Measurements from ENCODE around the gene CNNM1. TPM values are rescaled to one million over a fixed set of nuclear protein-coding genes. Genes with fewer than 3 reads are reported as not detected.

CNNM1 gene
- total RNA-seq, 1 experiment from 2014 or later: 0.90 TPM

GRCh38 chr10:99329554-99330346 is 594 bp downstream of the CNNM1 start (continued):
- TF ChIP-seq MYBL2 (CRISPR knock-in tag; IDR thresholded peaks at IDR 0.05) (peak; percentile 4; the same call in 1 of the 2 replicates), NFE2L1 (CRISPR knock-in tag; IDR thresholded peaks at IDR 0.05) (no peak), E2F1 (CRISPR knock-in tag; IDR thresholded peaks at IDR 0.05) (no peak), CDX4 (CRISPR knock-in tag; IDR thresholded peaks at IDR 0.05; ENCODE audit: borderline replicate concordance) (no peak), GABPB1 (CRISPR knock-in tag; IDR thresholded peaks at IDR 0.05) (peak; percentile 26; the same call in 1 of the 2 replicates), FOXK1 (CRISPR knock-in tag; IDR thresholded peaks at IDR 0.05) (0 out of 2 replicates have a peak, but pooled peaks have one; percentile 19), RELA (CRISPR knock-in tag; IDR thresholded peaks at IDR 0.05; ENCODE audit: borderline replicate concordance) (0 out of 2 replicates have a peak, but pooled peaks have one; percentile 8), ZNF425 (CRISPR knock-in tag; conservative IDR thresholded peaks at IDR 0.05) (no peak), OVOL2 (CRISPR knock-in tag; IDR thresholded peaks at IDR 0.05; ENCODE audit: borderline replicate concordance) (no peak)

GRCh38 chr10:99330347-99330924 is 1.3 kb downstream of the CNNM1 start:
- Mint-ChIP-seq H3K36me3 (no peaks in the 10 kb centered on the region), H3K4me1 (peaks cover 9% of the 10 kb centered on the region), H3K4me3 (peak overlapping the region; percentile 46), H3K27me3 (ENCODE audit: low read depth) (peaks cover 61% of the 10 kb centered on the region), H3K27ac (no peak overlapping the region), H3K9me3 (peaks cover 3% of the 10 kb centered on the region; the same call in 1 of the 2 replicates)
- POLR2A ChIA-PET: no interaction called here
- DNase-seq (ENCODE audit: low spot score) (peak; percentile 10), ATAC-seq (peak; percentile 34; the same call in 1 of the 2 replicates)
- CTCF ChIA-PET: interaction anchor here (1.2 kb wide), 1 partner anchor 53 kb away, joined by 3 read pairs; no protein-coding TSS in a partner anchor
- peak; percentile 54; the same call in 1 of the 2 replicates for TF ChIP-seq FOXP1 (CRISPR knock-in tag; IDR thresholded peaks at IDR 0.05; ENCODE audit: borderline replicate concordance)
- TF ChIP-seq NR2C2 (CRISPR knock-in tag; IDR thresholded peaks at IDR 0.05): no peak
- no peak for TF ChIP-seq NFATC4 (CRISPR knock-in tag; IDR thresholded peaks at IDR 0.05)
- peak; percentile 58; the same call in 1 of the 2 replicates for TF ChIP-seq ZNF423 (CRISPR knock-in tag; IDR thresholded peaks at IDR 0.05)
- no peak for TF ChIP-seq NR1H2 (CRISPR knock-in tag; IDR thresholded peaks at IDR 0.05)
- no peak for TF ChIP-seq ATF3 (CRISPR knock-in tag; conservative IDR thresholded peaks at IDR 0.05)
- no peak for TF ChIP-seq JUN (CRISPR knock-in tag; IDR thresholded peaks at IDR 0.05)
- TF ChIP-seq MYBL2 (CRISPR knock-in tag; IDR thresholded peaks at IDR 0.05): 0 out of 2 replicates have a peak, but pooled peaks have one; percentile 8
- 0 out of 2 replicates have a peak, but pooled peaks have one; percentile 16 for TF ChIP-seq NFE2L1 (CRISPR knock-in tag; IDR thresholded peaks at IDR 0.05)

GRCh38 chr10:99331207-99331803 is 2.1 kb downstream of the CNNM1 start:
- TF ChIP-seq CDX4 (CRISPR knock-in tag; IDR thresholded peaks at IDR 0.05; ENCODE audit: borderline replicate concordance) (no peak), ETV6 (CRISPR knock-in tag; IDR thresholded peaks at IDR 0.05) (no peak), USF1 (CRISPR knock-in tag; IDR thresholded peaks at IDR 0.05) (no peak), FOXP1 (CRISPR knock-in tag; IDR thresholded peaks at IDR 0.05; ENCODE audit: borderline replicate concordance) (no peak), ERG (CRISPR knock-in tag; IDR thresholded peaks at IDR 0.05) (no peak), SMAD3 (CRISPR knock-in tag; IDR thresholded peaks at IDR 0.05; ENCODE audit: borderline replicate concordance) (no peak), GTF2I (CRISPR knock-in tag; conservative IDR thresholded peaks at IDR 0.05) (no peak)
- Mint-ChIP-seq H3K27me3 (ENCODE audit: low read depth) (peaks cover 61% of the 10 kb centered on the region), H3K4me3 (peak overlapping the region; percentile 46), H3K4me1 (peaks cover 9% of the 10 kb centered on the region), H3K36me3 (no peaks in the 10 kb centered on the region), H3K9me3 (peaks cover 3% of the 10 kb centered on the region; the same call in 1 of the 2 replicates), H3K27ac (no peak overlapping the region)
- no peak for DNase-seq (ENCODE audit: low spot score)
- ATAC-seq: no peak
- ChIA-PET POLR2A (no interaction called here), CTCF (no interaction called here)
